ENCODE results near the gene ARAP2. TPM values are rescaled to one million over a fixed set of nuclear protein-coding genes. Genes with fewer than 3 reads are reported as not detected.

The ARAP2 gene
- polyA plus RNA-seq, 1 donor (not counting 4 experiments of a cell fraction or from before 2014, with no cell fraction given): 9.3 TPM

DNA sequence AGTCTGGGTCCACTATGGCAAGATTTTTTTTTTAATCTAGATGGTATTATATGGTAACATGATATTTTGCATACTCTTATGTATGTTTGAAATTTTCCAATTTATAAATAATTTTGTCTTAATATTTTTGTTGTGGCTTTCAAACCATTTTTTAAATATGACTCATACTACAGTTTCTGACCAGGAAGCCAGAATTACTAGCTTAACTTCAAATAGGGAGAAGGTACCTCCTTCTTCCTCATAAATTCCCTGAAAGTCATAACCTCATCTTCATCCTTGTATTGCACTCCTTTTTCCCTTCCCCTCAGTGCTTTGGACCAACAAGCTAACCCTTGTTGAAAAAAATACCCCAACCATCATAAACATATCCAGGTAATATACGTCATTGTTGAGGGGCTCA lies 21.6 kb downstream of the ARAP2 start:
- H3K9me3 ChIP-seq (ENCODE audit: control insufficient read depth, low read depth, low read length): no peaks in the 10 kb centered on the region
- FAIRE-seq (peak; percentile 5), DNase-seq (ENCODE audit: low read depth, low spot score) (no peak)
- no peak overlapping the region for H3K27ac ChIP-seq (ENCODE audit: control insufficient read depth, insufficient read depth, low read length)
- no peaks in the 10 kb centered on the region for H3K36me3 ChIP-seq (ENCODE audit: control insufficient read depth in 2 of 2, extremely low read depth in 1 of 2, insufficient read depth in 2 of 2, low read length in 2 of 2)
- no peaks in the 10 kb centered on the region for H3K9me1 ChIP-seq (ENCODE audit: control insufficient read depth, extremely low read depth, insufficient read depth, low read length)
- H3K4me2 ChIP-seq (ENCODE audit: control insufficient read depth, extremely low read depth, insufficient read depth, low read depth, low read length): peak overlapping the region; percentile 34
- dilution Hi-C loops (cut with MboI; ENCODE audit: extremely low pct_ligation_motif_present, low sequenced_read_pairs): no loop called here
- no peaks in the 10 kb centered on the region for H4K20me1 ChIP-seq (ENCODE audit: control insufficient read depth, extremely low read depth, insufficient read depth, low read length)
- peaks cover 41% of the 10 kb centered on the region for H3K79me2 ChIP-seq (ENCODE audit: control insufficient read depth, insufficient read depth, low read length)
- no peak overlapping the region for H3K4me3 ChIP-seq (ENCODE audit: control insufficient read depth in 2 of 3, extremely low read depth in 1 of 3, insufficient read depth in 2 of 3, low read depth in 1 of 3, low read length in 3 of 3)
- H3K4me1 ChIP-seq (ENCODE audit: control insufficient read depth, extremely low read depth, insufficient read depth, low read length): peaks cover 12% of the 10 kb centered on the region
- H3K27me3 ChIP-seq (ENCODE audit: control insufficient read depth, extremely low read depth, insufficient read depth, low read length): no peaks in the 10 kb centered on the region
- H3K9ac ChIP-seq (ENCODE audit: control insufficient read depth, extremely low read depth, insufficient read depth, low read length): no peak overlapping the region
- no peak overlapping the region for H2AFZ ChIP-seq (ENCODE audit: control insufficient read depth, low read length)
- TF ChIP-seq, protein P1, sequence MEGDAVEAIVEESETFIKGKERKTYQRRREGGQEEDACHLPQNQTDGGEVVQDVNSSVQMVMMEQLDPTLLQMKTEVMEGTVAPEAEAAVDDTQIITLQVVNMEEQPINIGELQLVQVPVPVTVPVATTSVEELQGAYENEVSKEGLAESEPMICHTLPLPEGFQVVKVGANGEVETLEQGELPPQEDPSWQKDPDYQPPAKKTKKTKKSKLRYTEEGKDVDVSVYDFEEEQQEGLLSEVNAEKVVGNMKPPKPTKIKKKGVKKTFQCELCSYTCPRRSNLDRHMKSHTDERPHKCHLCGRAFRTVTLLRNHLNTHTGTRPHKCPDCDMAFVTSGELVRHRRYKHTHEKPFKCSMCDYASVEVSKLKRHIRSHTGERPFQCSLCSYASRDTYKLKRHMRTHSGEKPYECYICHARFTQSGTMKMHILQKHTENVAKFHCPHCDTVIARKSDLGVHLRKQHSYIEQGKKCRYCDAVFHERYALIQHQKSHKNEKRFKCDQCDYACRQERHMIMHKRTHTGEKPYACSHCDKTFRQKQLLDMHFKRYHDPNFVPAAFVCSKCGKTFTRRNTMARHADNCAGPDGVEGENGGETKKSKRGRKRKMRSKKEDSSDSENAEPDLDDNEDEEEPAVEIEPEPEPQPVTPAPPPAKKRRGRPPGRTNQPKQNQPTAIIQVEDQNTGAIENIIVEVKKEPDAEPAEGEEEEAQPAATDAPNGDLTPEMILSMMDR (optimal IDR thresholded peaks at IDR 0.05 in 1 of 3, IDR thresholded peaks at IDR 0.05 in 1 of 3, conservative IDR thresholded peaks at IDR 0.05 in 1 of 3; ENCODE audit: extremely low read depth in 1 of 3, insufficient read depth in 2 of 3, low read length in 3 of 3): no peak
- TF ChIP-seq EZH2 (IDR thresholded peaks at IDR 0.05; ENCODE audit: low read length): no peak

DNA sequence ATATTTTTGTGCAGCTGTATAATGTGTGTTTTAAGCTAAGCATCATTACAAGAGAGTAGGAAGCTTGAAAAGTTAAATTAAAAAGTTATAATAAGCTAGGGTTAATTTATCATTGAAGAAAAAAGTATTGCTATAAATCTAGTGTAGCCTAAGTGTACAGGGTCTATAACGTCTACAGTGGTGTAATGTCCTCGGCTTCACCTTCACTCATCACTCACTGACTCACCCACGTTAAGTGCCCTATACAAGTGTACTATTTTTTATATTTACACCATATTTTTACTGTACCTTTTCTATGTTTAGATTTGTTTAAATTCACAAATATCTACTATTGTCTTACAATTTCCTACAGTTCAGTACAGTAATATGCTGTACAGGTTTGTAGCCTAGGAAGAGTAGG lies 23.5 kb downstream of the ARAP2 start:
- H3K9me3 ChIP-seq (ENCODE audit: control insufficient read depth, low read depth, low read length): no peaks in the 10 kb centered on the region

More for the DNA sequence above, 23.5 kb downstream of the ARAP2 start:
- H3K79me2 ChIP-seq (ENCODE audit: control insufficient read depth, insufficient read depth, low read length): peaks cover 40% of the 10 kb centered on the region
- no peak for FAIRE-seq
- dilution Hi-C loops (cut with MboI; ENCODE audit: extremely low pct_ligation_motif_present, low sequenced_read_pairs): no loop called here
- H3K9me1 ChIP-seq (ENCODE audit: control insufficient read depth, extremely low read depth, insufficient read depth, low read length): no peaks in the 10 kb centered on the region
- no peaks in the 10 kb centered on the region for H3K36me3 ChIP-seq (ENCODE audit: control insufficient read depth in 2 of 2, extremely low read depth in 1 of 2, insufficient read depth in 2 of 2, low read length in 2 of 2)
- peaks cover 12% of the 10 kb centered on the region for H3K4me1 ChIP-seq (ENCODE audit: control insufficient read depth, extremely low read depth, insufficient read depth, low read length)
- no peaks in the 10 kb centered on the region for H4K20me1 ChIP-seq (ENCODE audit: control insufficient read depth, extremely low read depth, insufficient read depth, low read length)
- DNase-seq (ENCODE audit: low read depth, low spot score): no peak
- no peaks in the 10 kb centered on the region for H3K27me3 ChIP-seq (ENCODE audit: control insufficient read depth, extremely low read depth, insufficient read depth, low read length)
- no peak overlapping the region for H3K4me2 ChIP-seq (ENCODE audit: control insufficient read depth, extremely low read depth, insufficient read depth, low read depth, low read length)
- H3K9ac ChIP-seq (ENCODE audit: control insufficient read depth, extremely low read depth, insufficient read depth, low read length): no peak overlapping the region
- no peak for TF ChIP-seq EZH2 (IDR thresholded peaks at IDR 0.05; ENCODE audit: low read length)
- TF ChIP-seq, protein P1 (optimal IDR thresholded peaks at IDR 0.05 in 1 of 3, IDR thresholded peaks at IDR 0.05 in 1 of 3, conservative IDR thresholded peaks at IDR 0.05 in 1 of 3; ENCODE audit: extremely low read depth in 1 of 3, insufficient read depth in 2 of 3, low read length in 3 of 3): no peak
- no peak overlapping the region for H2AFZ ChIP-seq (ENCODE audit: control insufficient read depth, low read length)
- H3K4me3 ChIP-seq (ENCODE audit: control insufficient read depth in 2 of 3, extremely low read depth in 1 of 3, insufficient read depth in 2 of 3, low read depth in 1 of 3, low read length in 3 of 3): no peak overlapping the region
- no peak overlapping the region for H3K27ac ChIP-seq (ENCODE audit: control insufficient read depth, insufficient read depth, low read length)

Data from keratinocyte (primary cell).